22Rv1 (cell line): ENCODE measurements around the gene RYR2.
A peak's percentile ranks its signal among the peaks of the same experiment; 100 is the strongest.

Experiments used
- H3K27ac ChIP-seq: fragments of 450-650 bp; 2 replicates; pipeline ENCODE4 v1.5.1; 2017
- CTCF ChIP-seq: fragments of 450-650 bp; IDR thresholded peaks from 2 replicates; pipeline ENCODE4 v1.5.1; 2017; ENCODE audit warnings: mild to moderate bottlenecking
- ZFX ChIP-seq: fragments of 450-650 bp; IDR thresholded peaks from 2 replicates; pipeline ENCODE4 v1.6.1; 2017; ENCODE audit warnings: antibody characterized with exemption, borderline replicate concordance

Gene RYR2

DNA sequence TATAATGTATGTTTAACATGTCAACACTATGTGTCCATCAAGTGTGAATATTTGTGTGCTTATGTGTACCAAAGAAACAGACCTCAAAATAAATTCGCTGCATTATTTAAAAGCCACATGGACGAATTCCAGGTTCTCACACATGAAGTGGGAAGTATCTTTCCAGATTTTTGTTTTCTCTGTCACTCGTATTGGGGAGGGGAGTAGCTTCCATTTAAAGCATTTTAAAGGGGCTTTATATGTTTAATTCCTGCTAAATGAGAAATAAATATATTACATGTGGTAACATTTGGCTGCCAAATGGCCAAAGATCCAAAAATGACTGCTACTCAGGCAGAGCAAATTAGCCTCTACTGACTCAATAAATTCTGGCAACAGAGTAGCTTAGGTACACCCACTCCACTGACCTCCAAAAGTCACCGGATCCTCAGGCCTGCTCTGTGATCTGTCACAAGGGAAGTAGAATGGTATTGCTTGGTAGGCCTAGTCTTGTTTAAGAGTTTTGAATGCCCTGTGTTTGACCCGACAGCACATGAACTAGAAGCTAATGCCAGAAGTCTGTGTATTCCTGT lies 670.7 kb downstream of the RYR2 start:
- TF ChIP-seq CTCF: no peak
- TF ChIP-seq ZFX: no peak
- H3K27ac ChIP-seq: no peak overlapping the region

DNA sequence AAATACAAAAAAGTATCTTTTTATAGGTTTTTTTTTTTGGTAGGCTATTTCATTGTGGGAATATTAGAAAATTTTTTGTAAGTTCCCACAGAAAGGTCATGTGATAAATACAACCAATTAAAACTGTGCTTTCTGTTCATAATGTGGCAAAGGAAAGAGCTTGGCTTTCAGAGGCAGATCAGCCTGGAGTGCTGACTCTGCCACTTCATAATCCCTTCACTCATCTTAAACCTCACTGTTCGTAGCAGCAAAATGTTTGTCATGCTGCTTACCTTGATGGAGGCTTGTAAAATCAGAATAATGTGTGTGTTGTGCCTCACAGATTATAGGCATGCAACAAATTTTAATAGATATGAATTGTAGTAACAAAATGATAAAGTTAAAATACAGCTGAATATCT lies 671.9 kb downstream of the RYR2 start:
- TF ChIP-seq CTCF (no peak), ZFX (no peak)
- H3K27ac ChIP-seq: no peak overlapping the region

DNA sequence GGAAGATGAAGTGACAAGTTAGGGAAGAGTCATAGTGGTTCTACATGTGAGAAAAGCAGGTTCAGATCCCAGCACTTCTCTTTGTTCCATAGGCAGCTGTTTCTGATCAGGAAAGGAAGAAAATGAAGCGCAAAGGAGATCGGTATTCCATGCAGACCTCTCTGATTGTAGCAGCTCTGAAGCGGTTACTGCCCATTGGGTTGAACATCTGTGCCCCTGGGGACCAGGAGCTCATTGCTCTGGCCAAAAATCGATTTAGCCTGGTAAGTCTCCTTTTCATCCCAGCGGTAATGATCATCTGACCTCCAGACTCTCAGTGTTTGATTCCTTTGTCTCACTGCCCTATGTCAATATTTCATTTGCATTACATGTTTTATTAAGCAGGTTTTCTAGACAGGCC lies 675.1 kb downstream of the RYR2 start:
- H3K27ac ChIP-seq: no peak overlapping the region
- TF ChIP-seq ZFX: no peak

DNA sequence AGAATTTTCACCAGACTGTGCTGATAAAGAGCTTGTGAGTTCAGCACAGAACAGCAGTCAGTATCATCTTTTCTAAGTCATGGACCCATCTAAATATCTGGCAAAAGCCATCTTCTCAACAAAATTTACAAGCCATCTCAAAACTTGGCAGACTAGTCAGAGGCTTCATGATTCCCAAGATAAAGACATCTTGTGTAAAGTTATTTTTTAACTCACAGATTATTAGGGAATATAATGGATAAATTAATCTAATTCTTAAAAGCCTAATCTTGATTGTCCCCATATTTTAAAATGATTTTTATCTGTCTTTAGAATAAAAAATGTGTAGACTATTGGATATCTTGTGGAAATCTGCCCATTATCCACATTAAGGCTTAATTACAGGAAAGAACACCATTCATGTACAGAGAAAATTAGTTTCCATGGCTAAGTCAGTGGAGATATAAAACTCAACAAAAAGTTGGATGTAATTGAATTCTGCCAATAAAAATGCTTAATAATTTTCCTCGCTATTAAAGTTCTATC lies 688.9 kb downstream of the RYR2 start:
- TF ChIP-seq ZFX: no peak
- no peak for TF ChIP-seq CTCF
- no peak overlapping the region for H3K27ac ChIP-seq

- TF ChIP-seq ZFX (no peak), CTCF (no peak)
- H3K27ac ChIP-seq: no peak overlapping the region
These were observed 690.7 kb downstream of the RYR2 start for GRCh38 chr1:237732657-237733056.

DNA sequence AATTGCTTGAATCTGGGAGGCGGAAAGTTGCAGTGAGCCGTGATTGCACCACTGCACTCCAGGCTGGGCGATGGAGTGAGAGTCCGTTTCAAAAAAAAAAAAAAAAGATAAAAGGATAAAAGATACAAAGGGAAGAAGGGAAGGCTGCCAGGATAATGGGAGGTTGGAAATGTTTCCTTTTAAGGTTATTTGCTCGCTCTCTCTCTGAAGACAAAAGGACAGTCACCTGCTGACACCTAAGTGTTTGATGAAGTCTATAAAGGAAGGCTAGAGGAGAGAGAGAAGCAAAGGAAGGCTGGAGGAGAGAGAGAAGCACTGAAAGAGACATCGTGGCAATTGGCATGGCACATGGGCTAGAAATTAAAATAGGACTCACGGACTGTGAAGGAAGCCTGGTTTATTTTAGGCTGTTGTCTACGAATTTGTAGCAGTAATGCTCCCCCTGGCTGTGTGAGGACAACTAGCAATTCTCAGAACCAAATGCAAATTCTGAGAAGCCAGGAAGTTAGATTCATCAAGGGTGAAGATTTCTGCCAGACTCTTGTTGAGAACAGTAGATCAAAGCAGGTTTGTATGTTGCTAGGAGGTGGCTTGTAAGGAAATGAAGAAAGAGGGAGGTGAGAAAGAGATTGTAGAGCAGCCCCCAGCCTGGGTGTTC lies 694.5 kb downstream of the RYR2 start:
- H3K27ac ChIP-seq: no peak overlapping the region
- TF ChIP-seq ZFX: no peak
- peak; percentile 61 for TF ChIP-seq CTCF

- no peak for TF ChIP-seq ZFX
- TF ChIP-seq CTCF: no peak
- no peak overlapping the region for H3K27ac ChIP-seq
These were observed 695.5 kb downstream of the RYR2 start for GRCh38 chr1:237737448-237737847.
